ENCODE data around the gene CCL4. TPM values are rescaled to one million over a fixed set of nuclear protein-coding genes. Genes with fewer than 3 reads are reported as not detected.

The CCL4 gene
- total RNA-seq, 1 donor = not detected

- TF ChIP-seq CTCF (IDR thresholded peaks at IDR 0.05; ENCODE audit: insufficient read depth, low read length) = no peak
- no peak overlapping the region for H3K4me3 ChIP-seq (ENCODE audit: low read depth, low read length)
- DNase-seq (ENCODE audit: low read depth) = no peak
Measured at GRCh38 chr17:36127199-36127893, 23.7 kb downstream of the CCL4 start.

- H3K4me3 ChIP-seq (ENCODE audit: low read depth, low read length) = no peak overlapping the region
- no peak for TF ChIP-seq CTCF (IDR thresholded peaks at IDR 0.05; ENCODE audit: insufficient read depth, low read length)
- DNase-seq (ENCODE audit: low read depth) = no peak
Measured at GRCh38 chr17:36127911-36128310, 24.3 kb downstream of the CCL4 start.

- DNase-seq (ENCODE audit: low read depth) = no peak
- no peak for TF ChIP-seq CTCF (IDR thresholded peaks at IDR 0.05; ENCODE audit: insufficient read depth, low read length)
Measured at GRCh38 chr17:36128411-36128978, 24.9 kb downstream of the CCL4 start.

GRCh38 chr17:36129616-36130015 is 26.0 kb downstream of the CCL4 start:
- no peak for TF ChIP-seq CTCF (IDR thresholded peaks at IDR 0.05; ENCODE audit: insufficient read depth, low read length)
- H3K4me3 ChIP-seq (ENCODE audit: low read depth, low read length) = no peak overlapping the region
- DNase-seq (ENCODE audit: low read depth) = no peak

More at GRCh38 chr17:36128411-36128978, 24.9 kb downstream of the CCL4 start:
- no peak overlapping the region for H3K4me3 ChIP-seq (ENCODE audit: low read depth, low read length)

- no peak overlapping the region for H3K4me3 ChIP-seq (ENCODE audit: low read depth, low read length)
- no peak for DNase-seq (ENCODE audit: low read depth)
- TF ChIP-seq CTCF (IDR thresholded peaks at IDR 0.05; ENCODE audit: insufficient read depth, low read length) = no peak
Measured at GRCh38 chr17:36130346-36130745, 26.7 kb downstream of the CCL4 start.

- TF ChIP-seq CTCF (IDR thresholded peaks at IDR 0.05; ENCODE audit: insufficient read depth, low read length) = no peak
- DNase-seq (ENCODE audit: low read depth) = no peak
- H3K4me3 ChIP-seq (ENCODE audit: low read depth, low read length) = no peak overlapping the region
Measured at GRCh38 chr17:36131421-36131820, 27.8 kb downstream of the CCL4 start.
